ENCODE data around the gene NAALADL2.
A peak's percentile ranks its signal among the peaks of the same experiment; 100 is the strongest.
"Not testable (repeated sequence)": the region's sequence is repeated elsewhere in the genome, so short reads cannot be mapped to it uniquely, and the experiment has no call there.

Gene NAALADL2

DNA sequence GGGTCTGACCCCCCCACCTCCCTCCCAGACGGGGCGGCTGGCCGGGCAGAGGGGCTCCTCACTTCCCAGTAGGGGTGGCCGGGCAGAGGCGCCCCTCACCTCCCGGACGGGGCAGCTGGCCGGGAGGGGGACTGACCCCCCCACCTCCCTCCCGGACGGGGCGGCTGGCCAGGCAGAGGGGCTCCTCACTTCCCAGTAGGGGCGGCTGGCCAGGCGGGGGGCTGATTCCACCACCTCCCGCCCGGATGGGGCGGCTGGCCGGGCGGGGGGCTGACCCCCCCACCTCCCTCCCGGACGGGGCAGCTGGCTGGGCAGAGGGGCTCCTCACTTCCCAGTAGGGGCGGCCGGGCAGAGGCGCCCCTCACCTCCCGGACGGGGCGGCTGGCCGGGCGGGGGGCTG lies 272.7 kb downstream of the NAALADL2 start:
- not testable (repeated sequence) for DNase-seq (ENCODE audit: low spot score)

DNA sequence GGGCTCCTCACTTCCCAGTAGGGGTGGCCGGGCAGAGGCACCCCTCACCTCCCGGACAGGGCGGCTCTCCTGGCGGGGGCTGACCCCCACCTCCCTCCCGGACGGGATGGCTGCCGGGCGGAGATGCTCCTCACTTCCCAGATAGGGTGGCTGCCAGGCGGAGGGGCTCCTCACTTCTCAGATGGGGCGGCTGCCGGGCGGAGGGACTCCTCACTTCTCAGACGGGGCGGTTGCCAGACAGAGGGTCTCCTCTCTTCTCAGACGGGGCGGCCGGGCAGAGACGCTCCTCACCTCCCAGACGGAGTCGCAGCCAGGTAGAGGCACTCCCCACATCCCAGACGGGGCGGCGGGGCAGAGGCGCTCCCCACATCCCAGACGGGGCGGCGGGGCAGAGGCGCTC lies 273.6 kb downstream of the NAALADL2 start:
- DNase-seq (ENCODE audit: low spot score) = not testable (repeated sequence)

DNA sequence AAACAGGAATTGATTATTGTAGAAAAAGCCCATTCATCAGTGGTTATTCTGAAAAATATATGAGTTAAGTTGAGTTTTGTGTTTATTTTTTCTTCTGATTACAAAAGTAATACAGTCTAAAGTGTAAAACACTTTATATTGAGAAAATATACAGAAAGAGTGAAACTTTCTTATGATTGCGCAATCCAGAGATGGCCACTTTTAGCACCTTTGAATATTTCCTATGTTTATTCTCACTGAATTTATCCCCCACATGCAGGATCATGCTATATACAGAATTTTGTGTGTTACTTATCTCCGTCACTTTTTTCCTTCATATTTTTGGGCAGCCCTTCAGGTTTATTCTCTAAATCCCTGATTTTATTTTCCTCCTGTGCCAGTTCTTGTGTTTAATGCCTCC lies 285.2 kb downstream of the NAALADL2 start:
- no peak for DNase-seq (ENCODE audit: low spot score)

DNA sequence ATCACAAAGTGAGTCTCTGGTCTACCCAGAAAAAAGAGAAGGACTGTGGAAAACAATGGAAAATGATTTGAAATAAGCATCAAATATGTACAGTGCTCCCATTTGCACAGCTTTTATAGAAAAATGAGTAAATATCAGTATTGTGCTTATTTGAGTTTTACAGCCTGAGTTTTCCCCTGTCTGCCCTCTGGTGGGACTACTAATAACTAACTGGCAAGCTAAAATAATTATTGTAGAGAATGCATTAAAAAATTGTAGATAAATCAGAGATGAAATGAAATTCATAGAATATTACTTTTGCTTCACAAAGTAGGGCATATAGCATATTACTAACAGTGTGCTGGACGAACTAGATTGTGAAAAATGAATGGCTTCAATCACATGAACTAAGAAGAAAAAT lies 287.1 kb downstream of the NAALADL2 start:
- no peak for DNase-seq (ENCODE audit: low spot score)

DNA sequence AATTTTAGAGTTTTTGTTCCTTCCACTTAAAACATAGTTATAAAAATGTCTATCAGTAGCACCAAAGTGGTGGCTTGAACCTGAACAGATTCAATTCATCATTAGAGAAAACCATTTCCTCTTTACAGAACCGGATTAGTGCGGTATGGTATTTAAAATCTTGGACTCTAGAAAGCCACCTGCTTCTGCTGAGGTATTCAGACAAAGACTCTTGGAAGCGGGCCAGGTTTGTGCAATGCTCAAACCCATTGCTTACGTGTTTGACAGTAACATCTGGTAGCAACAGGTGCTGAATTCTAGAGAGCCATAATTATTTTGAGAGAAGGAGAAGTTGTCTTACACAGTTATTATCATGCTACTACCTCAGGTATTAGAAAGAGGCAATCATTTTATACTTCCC lies 290.5 kb downstream of the NAALADL2 start:
- DNase-seq (ENCODE audit: low spot score) = peak; percentile 55

DNA sequence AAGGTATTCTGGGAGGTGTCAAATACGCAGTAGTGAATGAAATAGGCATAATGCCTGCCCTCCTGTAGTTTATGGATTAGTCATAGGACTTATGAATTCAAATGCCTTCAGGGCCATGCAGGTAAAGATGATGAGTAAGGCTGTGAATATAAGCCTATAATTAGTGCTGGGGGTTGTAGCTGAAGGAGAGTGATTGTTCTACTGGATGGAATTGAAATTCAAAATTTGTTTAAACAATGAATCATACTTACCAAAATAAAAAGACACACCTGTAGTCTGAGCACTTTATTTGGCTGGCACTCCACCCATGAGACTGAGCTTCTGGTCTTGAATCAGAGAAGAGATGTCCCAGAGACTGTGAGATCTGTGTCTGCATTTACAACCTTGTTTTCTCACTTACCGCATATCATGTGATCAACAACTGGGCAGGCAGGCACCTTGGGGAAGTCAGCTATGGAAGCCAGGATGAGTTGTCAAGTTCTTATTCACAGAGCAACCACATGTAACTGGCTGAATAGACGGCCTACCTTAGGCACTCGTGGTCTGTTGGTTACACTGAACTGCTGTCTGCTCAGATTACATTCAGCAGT lies 291.8 kb downstream of the NAALADL2 start:
- DNase-seq (ENCODE audit: low spot score) = peak; percentile 91

DNA sequence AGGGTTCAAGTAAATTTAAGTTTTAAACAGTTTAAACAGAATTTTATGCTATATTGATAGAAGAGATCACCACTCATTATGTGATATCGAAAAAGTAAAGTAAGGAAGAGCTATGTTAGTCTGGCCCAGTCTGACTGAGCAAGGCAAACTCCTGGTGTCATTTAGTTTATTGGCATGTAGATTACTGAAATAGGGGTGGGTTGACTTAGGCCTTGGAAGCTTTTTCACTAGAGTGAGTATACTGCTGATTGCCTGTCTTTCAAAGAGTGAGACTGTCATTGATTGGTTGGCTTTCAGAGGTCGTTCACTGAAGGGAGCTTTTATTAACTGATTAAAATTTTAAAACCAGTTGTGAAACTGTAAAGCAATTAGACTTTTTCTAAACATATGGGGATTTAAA lies 294.5 kb downstream of the NAALADL2 start:
- DNase-seq (ENCODE audit: low spot score) = no peak

DNA sequence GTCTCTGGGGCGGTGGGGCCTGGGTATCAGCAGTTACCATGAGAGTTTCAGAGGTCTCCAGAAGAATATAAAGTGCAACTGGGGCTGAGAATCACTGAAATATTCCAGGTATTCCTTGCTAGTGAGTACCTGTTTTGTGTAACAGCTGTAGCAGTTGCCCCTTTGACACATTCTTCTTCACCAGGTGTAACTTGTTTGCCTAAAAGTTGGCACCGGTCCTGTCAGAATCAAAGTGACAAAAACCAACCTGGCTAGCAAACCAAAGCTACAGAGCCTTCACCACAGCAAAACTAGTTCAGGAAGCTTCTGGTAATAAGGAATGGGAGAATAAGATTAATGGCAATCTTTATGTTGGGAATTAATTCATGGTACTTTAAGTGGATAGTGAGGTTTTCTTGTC lies 296.0 kb downstream of the NAALADL2 start:
- DNase-seq (ENCODE audit: low spot score) = no peak

DNA sequence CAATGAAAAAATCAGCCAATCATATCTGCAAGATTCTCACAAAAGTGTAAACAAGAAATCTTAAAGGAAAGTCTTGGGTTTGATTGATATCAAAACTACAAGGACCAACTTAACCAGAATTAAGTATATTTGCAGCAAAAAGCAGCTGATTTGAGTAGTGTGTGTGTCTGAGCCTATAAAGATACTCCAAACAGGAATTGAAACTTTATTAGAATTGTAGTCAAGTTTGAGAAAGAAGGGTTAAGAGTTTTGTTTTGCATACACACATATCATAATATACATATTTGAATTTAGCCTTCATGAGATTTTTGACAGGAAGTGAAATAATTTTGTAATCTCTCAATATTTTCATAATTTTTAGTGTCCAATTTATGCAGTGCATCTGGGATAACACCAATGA lies 300.1 kb downstream of the NAALADL2 start:
- no peak for DNase-seq (ENCODE audit: low spot score)

DNA sequence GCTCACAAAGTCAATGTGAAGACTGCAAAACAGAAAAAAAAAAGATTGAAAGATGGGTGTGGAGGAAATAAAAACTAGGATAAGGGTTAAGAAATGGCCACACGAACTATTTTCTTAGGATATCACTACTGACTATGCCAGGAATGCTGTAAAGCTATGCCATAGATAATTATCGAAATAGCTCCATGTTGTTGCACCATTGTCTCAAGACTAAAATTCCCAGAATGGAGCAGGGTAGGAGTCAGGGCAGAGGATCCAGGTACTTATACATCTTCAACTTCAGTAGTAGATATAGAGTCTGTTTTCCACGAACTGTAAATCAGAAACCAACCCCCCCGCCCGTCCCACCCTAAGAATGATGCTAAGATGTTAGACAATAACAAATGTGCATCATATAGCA lies 302.2 kb downstream of the NAALADL2 start:
- DNase-seq (ENCODE audit: low spot score) = no peak

DNA sequence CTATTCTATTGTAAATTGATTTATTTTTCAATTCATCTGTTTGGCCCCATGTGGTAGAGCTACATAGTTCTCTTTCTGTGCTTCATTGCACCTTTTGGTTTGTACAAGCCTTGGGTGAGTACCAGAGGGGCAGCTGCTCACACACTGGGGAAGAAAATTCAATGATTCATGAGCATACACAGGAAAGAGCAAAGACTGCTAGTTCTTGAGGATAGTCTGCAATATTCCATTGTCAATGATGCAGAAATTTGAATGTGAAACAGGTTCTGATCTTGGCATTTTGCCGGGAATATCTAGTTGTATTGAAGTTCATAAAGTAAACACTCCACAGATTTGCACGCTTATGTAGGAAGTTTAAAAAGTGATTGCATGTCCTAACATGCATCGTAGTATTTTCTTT lies 304.6 kb downstream of the NAALADL2 start:
- no peak for DNase-seq (ENCODE audit: low spot score)

DNA sequence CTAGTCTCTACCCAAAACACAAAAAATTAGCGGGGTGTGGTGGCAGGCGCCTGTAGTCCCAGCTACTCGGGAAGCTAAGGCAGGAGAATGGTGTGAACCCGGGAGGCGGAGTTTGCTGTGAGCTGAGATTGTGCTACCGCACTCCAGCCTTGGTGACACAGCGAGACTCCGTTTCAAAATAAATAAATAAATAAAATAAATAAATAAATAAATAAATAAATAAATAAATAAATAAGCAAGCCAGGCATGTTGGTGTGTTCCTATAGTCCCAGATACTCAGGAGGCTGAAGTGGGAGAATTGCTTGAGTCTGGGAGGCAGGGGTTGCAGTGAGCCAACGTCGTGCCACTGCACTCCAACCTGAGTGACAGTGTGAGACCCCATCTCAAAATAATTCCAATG lies 314.0 kb downstream of the NAALADL2 start:
- DNase-seq (ENCODE audit: low spot score) = not testable (repeated sequence)

DNA sequence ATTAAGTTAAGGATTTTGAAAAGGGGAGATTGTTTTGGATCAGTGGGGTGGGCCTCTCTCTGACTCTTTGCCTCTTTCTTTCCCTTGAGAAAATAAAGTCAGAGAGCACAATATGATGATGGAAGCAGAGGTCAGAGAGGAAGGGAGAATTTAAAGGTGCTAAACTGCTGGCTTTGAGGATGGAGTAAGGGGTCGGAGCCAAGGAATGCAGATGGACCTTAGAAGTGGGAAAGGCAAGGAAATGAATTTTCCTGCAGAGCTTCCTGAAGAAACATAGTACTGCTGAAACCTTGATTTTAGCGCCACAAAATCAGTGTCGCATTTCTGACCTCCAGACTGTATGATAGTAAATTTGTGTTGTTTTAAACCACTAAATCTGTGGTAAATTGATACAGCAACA lies 317.4 kb downstream of the NAALADL2 start:
- no peak for DNase-seq (ENCODE audit: low spot score)

DNA sequence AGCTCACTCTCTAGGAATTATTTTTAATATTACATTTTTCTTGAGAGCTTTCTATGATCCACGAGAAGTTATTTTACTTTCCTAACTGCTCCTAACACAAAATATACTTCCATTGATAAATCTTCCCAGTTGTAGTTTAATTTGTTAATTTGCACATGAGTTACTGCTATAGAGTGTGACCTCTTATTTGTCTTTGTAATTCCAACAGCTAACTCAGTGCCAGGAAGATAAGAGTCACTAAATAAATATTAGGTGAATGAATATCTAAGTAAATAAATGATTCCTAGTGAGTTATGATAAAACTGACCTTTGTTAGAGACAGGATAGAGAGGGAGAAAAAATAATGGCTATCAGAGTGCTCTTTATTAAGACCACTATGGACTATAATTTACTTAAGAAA lies 319.9 kb downstream of the NAALADL2 start:
- DNase-seq (ENCODE audit: low spot score) = no peak

DNA sequence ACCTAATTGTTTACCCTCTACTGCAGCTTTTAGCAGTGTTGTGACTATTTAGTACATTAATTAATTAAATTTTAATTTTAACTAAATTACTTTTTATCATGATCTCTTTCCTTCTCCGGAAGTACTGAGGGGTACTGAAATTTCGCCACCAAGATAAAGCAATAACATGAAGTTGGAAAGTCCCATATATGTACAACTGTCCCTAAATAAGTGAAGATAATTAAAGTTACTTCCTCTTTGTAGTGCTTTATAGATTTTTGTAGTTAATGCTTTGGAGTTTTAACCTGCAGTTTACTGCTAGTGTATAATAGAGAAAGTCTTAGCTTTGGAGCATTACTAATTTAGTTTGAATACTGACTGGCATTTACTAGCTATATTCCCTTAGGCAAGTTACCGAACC lies 325.3 kb downstream of the NAALADL2 start:
- DNase-seq (ENCODE audit: low spot score) = no peak

DNA sequence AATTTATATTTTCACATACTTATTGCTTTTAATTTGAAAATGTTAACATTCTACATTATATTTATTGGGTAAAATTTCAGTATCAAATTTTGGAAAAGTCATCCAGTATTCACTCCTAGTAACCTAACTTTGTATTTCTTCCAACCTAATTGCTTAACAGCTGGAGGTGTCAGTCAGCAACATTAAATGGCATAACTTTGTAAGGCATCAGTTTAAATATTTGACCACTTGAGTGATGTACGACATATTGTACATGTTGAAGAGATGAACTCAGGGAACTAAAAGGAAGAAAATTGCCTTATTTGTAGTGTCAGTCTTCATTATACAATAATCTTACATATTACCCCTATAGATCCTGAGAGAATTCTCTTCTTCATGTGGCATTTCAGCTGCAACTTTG lies 326.8 kb downstream of the NAALADL2 start:
- no peak for DNase-seq (ENCODE audit: low spot score)

DNA sequence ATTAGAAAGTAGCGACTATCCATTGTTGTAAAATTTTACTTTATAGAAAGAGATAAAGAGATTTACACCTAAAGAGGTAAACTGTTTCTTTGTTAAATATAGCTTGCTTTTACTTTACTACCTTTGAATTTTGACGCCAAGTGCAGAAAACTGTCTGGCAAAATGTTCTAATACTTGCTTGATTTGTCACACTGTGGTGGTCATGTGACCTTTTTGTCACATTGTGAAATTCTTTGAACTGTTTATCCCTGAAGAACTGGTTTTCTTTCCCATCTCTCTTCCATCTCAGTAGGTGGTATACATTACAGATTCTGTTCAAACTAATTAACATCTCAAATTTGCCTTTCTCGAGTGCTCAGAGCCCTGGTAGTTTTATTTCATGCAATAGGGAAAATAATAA lies 327.4 kb downstream of the NAALADL2 start:
- no peak for DNase-seq (ENCODE audit: low spot score)

DNA sequence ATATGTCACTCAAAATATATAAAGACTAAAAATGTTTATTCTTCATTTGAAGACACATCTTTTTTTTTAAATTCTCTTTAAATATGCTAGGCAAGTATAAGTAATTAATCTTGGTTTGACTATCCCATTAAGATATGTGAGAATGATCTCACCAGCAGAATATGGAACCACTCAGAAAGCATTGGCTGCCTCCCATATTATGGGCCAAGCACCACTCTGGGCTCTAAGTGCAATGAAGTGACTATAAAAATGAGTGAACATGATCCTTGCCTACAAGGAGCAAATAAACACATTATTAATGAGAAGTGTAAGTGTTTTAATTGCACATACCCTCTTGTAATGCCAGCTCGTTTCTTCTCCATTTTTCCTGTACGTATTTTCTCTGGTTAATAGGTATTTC lies 328.5 kb downstream of the NAALADL2 start:
- DNase-seq (ENCODE audit: low spot score) = no peak

DNA sequence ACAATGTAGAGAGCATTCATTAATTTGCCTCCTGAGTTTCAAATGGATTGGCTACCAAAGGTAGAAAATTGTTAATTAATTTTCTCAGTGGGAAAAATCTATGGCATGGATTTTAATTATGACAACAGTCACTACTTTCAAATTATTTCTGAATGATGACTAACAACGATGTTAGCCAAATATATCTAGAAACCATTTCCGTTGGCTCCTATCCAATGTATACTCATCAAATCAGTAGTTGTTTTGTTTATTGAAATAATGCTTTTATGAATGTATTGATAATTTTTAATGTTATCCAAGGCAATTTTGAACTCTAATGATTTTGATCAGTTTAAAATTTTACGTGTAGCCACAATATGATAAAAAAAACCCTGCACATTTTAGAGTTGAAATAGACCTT lies 333.4 kb downstream of the NAALADL2 start:
- DNase-seq (ENCODE audit: low spot score) = no peak

DNA sequence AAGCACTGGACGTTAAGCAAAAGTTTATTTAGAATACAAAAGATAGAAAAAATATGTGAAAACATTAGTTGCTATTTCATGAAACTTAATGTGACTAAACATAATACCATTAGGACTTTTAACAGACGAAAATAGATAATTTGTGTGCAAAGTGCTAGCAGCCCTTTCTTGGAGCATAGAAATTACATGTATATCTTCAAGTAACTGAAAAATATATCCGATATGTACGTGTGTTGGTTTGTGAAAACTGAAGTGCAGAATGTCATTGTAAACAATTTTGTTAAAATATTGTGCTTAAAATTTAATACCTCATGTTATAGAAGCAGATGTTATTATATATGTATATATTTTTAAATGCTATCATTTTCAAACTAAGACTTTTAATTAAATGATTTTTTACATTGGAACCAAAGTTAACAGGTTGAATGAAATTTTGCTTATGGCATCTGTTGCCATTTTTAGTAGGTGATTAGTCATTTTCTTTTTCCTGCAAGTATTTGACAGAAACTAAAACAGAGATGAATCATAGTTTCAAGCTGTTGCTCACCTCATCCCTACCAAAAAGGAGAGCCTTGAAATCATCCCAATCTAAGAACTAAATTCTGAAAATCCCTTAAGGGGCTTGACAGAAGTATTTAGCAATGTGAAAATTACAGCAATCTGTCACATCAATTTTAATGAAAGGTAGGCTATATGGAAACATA lies 334.8 kb downstream of the NAALADL2 start:
- DNase-seq (ENCODE audit: low spot score) = no peak

DNA sequence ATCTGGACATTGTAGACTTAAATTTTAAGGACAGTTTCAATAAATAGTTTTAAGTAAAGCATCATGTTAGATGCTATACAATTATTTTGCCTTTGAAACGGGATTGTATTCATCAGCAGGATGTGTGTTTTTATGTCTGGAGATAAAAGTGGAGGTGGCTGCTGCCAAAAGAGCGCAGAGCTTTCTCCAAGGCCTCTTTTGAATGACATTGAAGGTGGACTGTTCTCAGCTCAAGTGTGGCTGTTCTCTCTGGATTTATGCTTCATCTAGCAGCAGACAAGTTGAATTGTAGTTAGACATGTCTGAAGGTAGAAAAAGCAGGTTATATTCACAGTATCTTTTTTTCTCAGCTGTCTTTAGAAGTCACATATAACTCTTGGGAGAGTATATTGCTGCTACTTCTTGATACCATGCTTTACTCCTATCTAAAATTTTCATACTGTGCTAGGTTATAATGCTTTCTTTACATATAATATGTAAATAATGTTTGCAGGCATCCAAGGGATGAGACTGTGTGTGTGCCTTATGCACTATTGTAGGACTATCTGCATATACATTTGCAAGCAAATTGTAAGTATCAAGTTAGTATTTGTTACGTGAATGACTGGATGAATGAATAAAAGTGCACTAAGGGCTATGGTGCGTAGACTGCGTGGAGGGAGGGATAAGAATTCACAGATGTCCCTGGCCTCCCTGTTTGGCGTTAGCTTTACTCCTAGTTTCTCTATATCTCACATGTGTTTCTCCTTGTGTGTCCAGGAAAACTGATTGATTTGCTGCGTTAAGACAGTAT lies 340.1 kb downstream of the NAALADL2 start:
- no peak for DNase-seq (ENCODE audit: low spot score)

DNA sequence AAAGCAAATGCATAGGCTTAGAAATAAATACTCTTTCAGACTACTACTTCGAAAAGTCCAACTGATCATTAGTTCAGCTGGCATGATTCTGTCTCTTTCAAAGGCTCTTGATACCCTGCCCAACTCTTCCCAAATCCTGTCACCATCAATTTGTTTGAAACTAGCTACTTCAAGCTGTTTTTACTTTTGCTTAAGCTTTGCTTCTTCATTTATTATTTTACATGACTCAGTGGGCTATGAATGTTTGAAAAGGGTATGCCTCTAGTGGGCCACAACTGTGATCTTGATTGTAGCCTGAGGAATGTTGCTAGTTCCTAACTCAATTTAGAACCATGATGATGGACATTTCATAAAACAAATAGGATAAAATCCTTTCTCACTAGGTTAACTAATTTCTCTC lies 340.8 kb downstream of the NAALADL2 start:
- DNase-seq (ENCODE audit: low spot score) = no peak

DNA sequence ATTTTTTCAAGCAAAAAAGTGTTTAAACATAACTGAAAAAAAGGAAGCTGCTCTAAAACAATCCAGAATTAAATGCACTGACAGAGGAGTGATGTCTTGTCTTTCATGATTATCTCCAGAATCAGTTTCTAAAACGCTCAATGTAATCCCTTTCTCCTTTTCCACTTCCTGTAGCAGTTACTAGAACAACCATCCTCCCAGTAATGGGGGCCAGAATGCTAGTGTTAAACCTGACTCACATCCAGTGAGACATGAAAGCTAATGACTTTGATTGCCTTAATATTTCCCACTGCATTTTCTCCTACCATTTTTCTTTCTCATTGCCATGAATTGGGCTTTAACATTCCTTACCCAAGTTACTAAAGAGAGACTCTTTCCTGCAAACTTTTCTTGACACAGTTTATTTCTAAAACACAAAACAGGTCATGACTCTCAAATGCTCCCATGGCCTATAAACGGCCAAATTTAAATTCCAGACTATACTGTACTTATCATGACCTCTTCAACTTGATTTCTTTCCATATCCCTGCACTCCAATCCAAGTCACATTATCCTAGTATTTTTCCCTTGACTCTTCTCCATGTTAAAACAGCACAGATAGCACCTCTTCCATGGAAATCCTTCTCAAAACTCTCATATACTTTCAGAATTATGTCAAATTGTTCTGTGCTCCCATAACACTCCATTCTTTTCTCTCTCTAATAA lies 341.4 kb downstream of the NAALADL2 start:
- DNase-seq (ENCODE audit: low spot score) = no peak
